HepG2 (cell line): Measurements from ENCODE around the gene EMC9. TPM values are rescaled to one million over a fixed set of nuclear protein-coding genes. Genes with fewer than 3 reads are reported as not detected.

Experiments
- GMEB2 ChIP-seq: IDR thresholded peaks from 2 replicates; pipeline ENCODE4 v1.6.1; 2016; ENCODE audit warnings: missing biosample characterization, missing genetic modification reagents, low read depth
- GPBP1L1 ChIP-seq: sonication (generic); formaldehyde crosslinking; IDR thresholded peaks from 2 replicates; pipeline ENCODE4 v1.5.0; 2020; ENCODE audit warnings: mild to moderate bottlenecking, missing genetic modification reagents
- HHEX ChIP-seq: IDR thresholded peaks from 2 replicates; pipeline ENCODE4 v1.6.1; 2016; ENCODE audit warnings: control low read depth
- IKZF5 ChIP-seq: IDR thresholded peaks from 2 replicates; pipeline ENCODE4 v1.6.1; 2018; ENCODE audit warnings: missing genetic modification reagents, mild to moderate bottlenecking, missing compliant biosample characterization
- KAT8 ChIP-seq: IDR thresholded peaks from 2 replicates; pipeline ENCODE4 v1.6.1; 2016; ENCODE audit warnings: missing genetic modification reagents, missing compliant biosample characterization
- KDM3A ChIP-seq: IDR thresholded peaks from 2 replicates; pipeline ENCODE4 v1.6.1; 2018; ENCODE audit warnings: low read depth, missing compliant biosample characterization
- KDM5A ChIP-seq: fragments of 200-600 bp; sonication (generic); IDR thresholded peaks from 2 replicates; pipeline ENCODE4 v1.7.0; 2018; ENCODE audit warnings: antibody characterized with exemption, mild to moderate bottlenecking, low read length, borderline replicate concordance
- MED1 ChIP-seq: sonication (generic); formaldehyde crosslinking; IDR thresholded peaks from 2 replicates; pipeline ENCODE4 v1.4.0; 2020; ENCODE audit warnings: missing genetic modification reagents
- REL ChIP-seq: sonication (generic); formaldehyde crosslinking; conservative IDR thresholded peaks from 2 replicates; pipeline ENCODE4 v1.8.0; 2022; ENCODE audit warnings: mild to moderate bottlenecking, missing genetic modification reagents, moderate library complexity
- STAT5B ChIP-seq: sonication (generic); formaldehyde crosslinking; IDR thresholded peaks from 2 replicates; pipeline ENCODE4 v1.4.0; 2020; ENCODE audit warnings: missing genetic modification reagents
- ZBTB43 ChIP-seq: sonication (generic); formaldehyde crosslinking; conservative IDR thresholded peaks from 2 replicates; pipeline ENCODE4 v1.4.0; 2020; ENCODE audit warnings: missing genetic modification reagents
- ZBTB49 ChIP-seq: sonication (generic); formaldehyde crosslinking; IDR thresholded peaks from 2 replicates; pipeline ENCODE4 v1.4.0; 2020; ENCODE audit warnings: missing genetic modification reagents, borderline replicate concordance
- ZNF737 ChIP-seq: sonication (generic); formaldehyde crosslinking; IDR thresholded peaks from 2 replicates; pipeline ENCODE4 v1.5.0; 2020; ENCODE audit warnings: missing genetic modification reagents, mild to moderate bottlenecking, borderline replicate concordance
- ZNF749 ChIP-seq: sonication (generic); formaldehyde crosslinking; IDR thresholded peaks from 2 replicates; pipeline ENCODE4 v1.8.0; 2022; ENCODE audit warnings: mild to moderate bottlenecking, missing genetic modification reagents, moderate library complexity, borderline replicate concordance
- ZNF800 ChIP-seq: sonication (generic); formaldehyde crosslinking; IDR thresholded peaks from 2 replicates; pipeline ENCODE4 v1.4.0; 2020; ENCODE audit warnings: missing genetic modification reagents
- ZNF83 ChIP-seq: sonication (generic); formaldehyde crosslinking; IDR thresholded peaks from 2 replicates; pipeline ENCODE4 v1.4.0; 2020; ENCODE audit warnings: missing genetic modification reagents, mild to moderate bottlenecking, borderline replicate concordance
- ZSCAN25 ChIP-seq: sonication (generic); formaldehyde crosslinking; IDR thresholded peaks from 2 replicates; pipeline ENCODE4 v1.8.0; 2022; ENCODE audit warnings: mild to moderate bottlenecking, missing genetic modification reagents
- polyA plus RNA-seq, 8 experiments: library from polyadenylated mRNA; depleted of rRNA in 3 of 8; stranded (reverse) in 7 of 8; unstranded in 1 of 8; fragments of >200 nt; fragmentation: Illumina TruSeq in 4 of 8; extraction: Trizol in 4 of 8; gene quantifications; 2 replicates each; pipeline versions ENCODE4 v1.2.1 to v1.2.3, GENCODE V29; 2011 to 2016; ENCODE audit warnings: low read depth in 4 of 8, missing spikeins in 1 of 8, mixed read lengths in 1 of 8; ENCODE audit not compliant: insufficient read depth in 1 of 8
- total RNA-seq, 5 experiments: library from RNA; depleted of rRNA; stranded (reverse); fragments of >200 nt; fragmentation: Illumina TruSeq; extraction: Trizol; gene quantifications; 2 replicates each; pipeline ENCODE4 v1.2.3, GENCODE V29; 2016; ENCODE audit warnings: low read depth in 1 of 5

EMC9 gene
- total and polyA plus RNA-seq, 2 of the 13 experiments (the other 11 are each of a cell fraction or from before 2014, with no cell fraction given), result 60.5 to 78.7 TPM

GRCh38 chr14:24141097-24141880 is at the start of gene EMC9 (continued):
- TF ChIP-seq ZBTB43 (CRISPR knock-in tag) (no peak), ZNF737 (no peak), REL (CRISPR knock-in tag) (no peak), STAT5B (CRISPR knock-in tag) (0 out of 2 replicates have a peak, but pooled peaks have one; percentile 14), ZNF749 (CRISPR knock-in tag) (peak; percentile 99), KDM3A (CRISPR knock-in tag) (peak; percentile 91), KDM5A (peak; percentile 90), GPBP1L1 (no peak), MED1 (CRISPR knock-in tag) (peak; percentile 75), HHEX (CRISPR knock-in tag) (no peak), ZSCAN25 (CRISPR knock-in tag) (peak; percentile 81; the same call in 1 of the 2 replicates), IKZF5 (CRISPR knock-in tag) (peak; percentile 97), KAT8 (CRISPR knock-in tag) (peak; percentile 93), ZBTB49 (CRISPR knock-in tag) (peak; percentile 5; the same call in 1 of the 2 replicates), GMEB2 (CRISPR knock-in tag) (peak; percentile 73; the same call in 1 of the 2 replicates), ZNF83 (CRISPR knock-in tag) (peak; percentile 95), ZNF800 (CRISPR knock-in tag) (peak; percentile 92)
